ENCODE data around the gene LGMN.

The LGMN gene

DNA sequence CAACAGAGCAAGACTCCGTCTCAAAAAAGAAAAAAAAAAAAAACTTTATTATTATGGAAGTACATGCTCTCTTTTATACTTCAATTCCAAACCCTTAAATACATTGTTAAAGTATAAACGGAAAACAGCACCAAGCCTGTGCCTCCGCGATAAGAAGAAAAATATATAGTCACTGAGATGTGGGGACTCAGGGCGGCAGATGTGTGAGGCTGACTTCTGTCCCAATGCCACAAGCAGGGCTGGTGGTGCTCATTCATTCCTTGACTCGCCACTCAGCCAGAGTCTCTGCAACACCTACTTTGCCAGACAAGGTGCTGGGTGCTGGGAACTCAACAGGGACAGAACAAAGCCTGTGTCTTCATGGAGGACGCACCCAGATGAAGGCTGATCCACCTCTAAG is 13.8 kb downstream of the LGMN start:
- H3K36me3 ChIP-seq (ENCODE audit: control insufficient read depth, low read length) = no peaks in the 10 kb centered on the region
- H3K4me2 ChIP-seq (ENCODE audit: low read length) = no peak overlapping the region
- H3K4me1 ChIP-seq (ENCODE audit: control insufficient read depth, low read length) = 0 out of 2 replicates have a peak, but pooled peaks cover 3% of the 10 kb centered on the region
- H3K27me3 ChIP-seq (ENCODE audit: control insufficient read depth, low read length) = no peaks in the 10 kb centered on the region
- H4K20me1 ChIP-seq (ENCODE audit: control insufficient read depth, insufficient read depth, low read depth, low read length) = no peaks in the 10 kb centered on the region
- H3K9me2 ChIP-seq (replicated peaks; ENCODE audit: control insufficient read depth, low read length) = no peaks in the 10 kb centered on the region
- H3K27ac ChIP-seq (ENCODE audit: low read depth, low read length) = no peak overlapping the region
- H3K9me3 ChIP-seq (ENCODE audit: control insufficient read depth, insufficient read depth, low read length) = no peaks in the 10 kb centered on the region
- no peaks in the 10 kb centered on the region for H3F3A ChIP-seq (ENCODE audit: control insufficient read depth, insufficient read depth)
- TF ChIP-seq, protein P1, sequence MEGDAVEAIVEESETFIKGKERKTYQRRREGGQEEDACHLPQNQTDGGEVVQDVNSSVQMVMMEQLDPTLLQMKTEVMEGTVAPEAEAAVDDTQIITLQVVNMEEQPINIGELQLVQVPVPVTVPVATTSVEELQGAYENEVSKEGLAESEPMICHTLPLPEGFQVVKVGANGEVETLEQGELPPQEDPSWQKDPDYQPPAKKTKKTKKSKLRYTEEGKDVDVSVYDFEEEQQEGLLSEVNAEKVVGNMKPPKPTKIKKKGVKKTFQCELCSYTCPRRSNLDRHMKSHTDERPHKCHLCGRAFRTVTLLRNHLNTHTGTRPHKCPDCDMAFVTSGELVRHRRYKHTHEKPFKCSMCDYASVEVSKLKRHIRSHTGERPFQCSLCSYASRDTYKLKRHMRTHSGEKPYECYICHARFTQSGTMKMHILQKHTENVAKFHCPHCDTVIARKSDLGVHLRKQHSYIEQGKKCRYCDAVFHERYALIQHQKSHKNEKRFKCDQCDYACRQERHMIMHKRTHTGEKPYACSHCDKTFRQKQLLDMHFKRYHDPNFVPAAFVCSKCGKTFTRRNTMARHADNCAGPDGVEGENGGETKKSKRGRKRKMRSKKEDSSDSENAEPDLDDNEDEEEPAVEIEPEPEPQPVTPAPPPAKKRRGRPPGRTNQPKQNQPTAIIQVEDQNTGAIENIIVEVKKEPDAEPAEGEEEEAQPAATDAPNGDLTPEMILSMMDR (IDR thresholded peaks at IDR 0.05; ENCODE audit: low read depth, low read length, poor library complexity, severe bottlenecking) = no peak
- TF ChIP-seq EZH2phosphoT487 (IDR thresholded peaks at IDR 0.05; ENCODE audit: borderline replicate concordance, low read length) = no peak
- H3K4me3 ChIP-seq (ENCODE audit: low read length) = no peak overlapping the region
- no peaks in the 10 kb centered on the region for H3K79me2 ChIP-seq (ENCODE audit: control insufficient read depth, low read length)

DNA sequence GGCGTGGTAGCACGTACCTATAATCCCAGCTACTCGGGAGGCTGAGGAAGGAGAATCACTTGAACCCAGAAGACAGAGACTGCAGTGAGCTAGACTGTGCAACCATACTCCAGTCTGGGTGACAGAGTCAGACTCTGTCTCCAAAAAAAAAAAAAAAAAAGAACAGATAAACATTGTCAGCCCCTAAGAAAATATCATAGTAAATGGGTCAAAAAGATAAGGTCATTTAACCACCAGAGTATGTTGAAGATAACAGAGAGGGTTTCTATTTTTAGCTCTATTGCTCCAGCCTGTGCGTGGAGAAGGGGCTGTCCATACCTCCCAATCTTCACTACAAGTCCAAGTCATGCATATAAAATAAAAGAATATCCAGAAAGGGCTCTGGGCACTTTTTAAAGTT is 15.4 kb downstream of the LGMN start:
- Histone ChIP-seq H3K9me3 (ENCODE audit: control insufficient read depth, insufficient read depth, low read length) (no peaks in the 10 kb centered on the region), H3K27me3 (ENCODE audit: control insufficient read depth, low read length) (no peaks in the 10 kb centered on the region), H3K36me3 (ENCODE audit: control insufficient read depth, low read length) (no peaks in the 10 kb centered on the region), H3F3A (ENCODE audit: control insufficient read depth, insufficient read depth) (no peaks in the 10 kb centered on the region), H3K4me1 (ENCODE audit: control insufficient read depth, low read length) (0 out of 2 replicates have a peak, but pooled peaks cover 3% of the 10 kb centered on the region), H3K4me3 (ENCODE audit: low read length) (no peak overlapping the region), H3K79me2 (ENCODE audit: control insufficient read depth, low read length) (no peaks in the 10 kb centered on the region), H3K27ac (ENCODE audit: low read depth, low read length) (no peak overlapping the region), H4K20me1 (ENCODE audit: control insufficient read depth, insufficient read depth, low read depth, low read length) (no peaks in the 10 kb centered on the region), H3K4me2 (ENCODE audit: low read length) (no peak overlapping the region), H3K9me2 (replicated peaks; ENCODE audit: control insufficient read depth, low read length) (no peaks in the 10 kb centered on the region)
- no peak for TF ChIP-seq EZH2phosphoT487 (IDR thresholded peaks at IDR 0.05; ENCODE audit: borderline replicate concordance, low read length)
- TF ChIP-seq, protein P1 (IDR thresholded peaks at IDR 0.05; ENCODE audit: low read depth, low read length, poor library complexity, severe bottlenecking) = no peak

DNA sequence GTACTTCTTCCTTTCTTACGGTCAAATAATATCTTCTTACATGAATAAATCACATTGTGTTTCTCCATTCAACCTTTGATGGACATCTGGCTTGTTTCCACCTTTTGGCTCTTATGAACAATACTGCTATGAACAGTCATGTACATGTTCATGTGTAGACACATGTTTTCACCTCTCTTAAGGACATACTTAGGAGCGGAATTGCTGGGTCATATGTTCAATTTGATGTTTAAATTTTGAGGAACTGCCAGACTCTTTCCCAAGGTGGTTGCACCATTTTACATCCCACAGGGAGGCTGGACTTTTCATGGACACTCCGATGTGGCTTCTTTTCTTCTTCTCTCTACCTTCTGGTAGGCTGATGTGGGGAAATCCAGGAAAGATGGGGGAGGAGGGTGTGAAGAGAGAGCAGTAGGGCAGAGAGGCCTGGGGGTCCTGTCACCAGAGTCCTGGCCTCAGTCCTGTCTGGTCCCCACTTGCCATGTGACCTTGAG is 16.8 kb downstream of the LGMN start:
- Histone ChIP-seq H3K9me2 (replicated peaks; ENCODE audit: control insufficient read depth, low read length) (no peaks in the 10 kb centered on the region), H4K20me1 (ENCODE audit: control insufficient read depth, insufficient read depth, low read depth, low read length) (no peaks in the 10 kb centered on the region), H3K27ac (ENCODE audit: low read depth, low read length) (no peak overlapping the region), H3K9me3 (ENCODE audit: control insufficient read depth, insufficient read depth, low read length) (no peaks in the 10 kb centered on the region), H3K4me2 (ENCODE audit: low read length) (no peak overlapping the region), H3K36me3 (ENCODE audit: control insufficient read depth, low read length) (no peaks in the 10 kb centered on the region), H3K27me3 (ENCODE audit: control insufficient read depth, low read length) (no peaks in the 10 kb centered on the region), H3K79me2 (ENCODE audit: control insufficient read depth, low read length) (no peaks in the 10 kb centered on the region), H3F3A (ENCODE audit: control insufficient read depth, insufficient read depth) (no peaks in the 10 kb centered on the region), H3K4me1 (ENCODE audit: control insufficient read depth, low read length) (no peaks in the 10 kb centered on the region), H3K4me3 (ENCODE audit: low read length) (no peak overlapping the region)
- TF ChIP-seq EZH2phosphoT487 (IDR thresholded peaks at IDR 0.05; ENCODE audit: borderline replicate concordance, low read length) = no peak
- TF ChIP-seq, protein P1 (IDR thresholded peaks at IDR 0.05; ENCODE audit: low read depth, low read length, poor library complexity, severe bottlenecking) = no peak
